Measurements from ENCODE around the gene TPCN1. TPM values are rescaled to one million over a fixed set of nuclear protein-coding genes. Genes with fewer than 3 reads are reported as not detected.

Gene TPCN1
- total and polyA plus RNA-seq, 2 of the 13 experiments (the other 11 are each of a cell fraction or from before 2014, with no cell fraction given), result 8.0 to 26.8 TPM

GRCh38 chr12:113230315-113231234, 9.3 kb downstream of the TPCN1 start (continued):
- TF ChIP-seq PLSCR1 (CRISPR knock-in tag; IDR thresholded peaks at IDR 0.05; ENCODE audit: borderline replicate concordance), result no peak
- TF ChIP-seq RXRA (CRISPR knock-in tag; IDR thresholded peaks at IDR 0.05), result peak; percentile 88
- peak; percentile 53; the same call in 1 of the 2 replicates for TF ChIP-seq ZNF441 (CRISPR knock-in tag; IDR thresholded peaks at IDR 0.05; ENCODE audit: borderline replicate concordance)
- TF ChIP-seq ZMAT3 (CRISPR knock-in tag; conservative IDR thresholded peaks at IDR 0.05), result peak; percentile 61; the same call in 1 of the 2 replicates
- TF ChIP-seq TARDBP (CRISPR knock-in tag; IDR thresholded peaks at IDR 0.05), result peak; percentile 65
- 0 out of 2 replicates have a peak, but pooled peaks have one; percentile 21 for TF ChIP-seq ZNF747 (CRISPR knock-in tag; IDR thresholded peaks at IDR 0.05; ENCODE audit: borderline replicate concordance)
- no peak for TF ChIP-seq ZXDC (CRISPR knock-in tag; IDR thresholded peaks at IDR 0.05)
- TF ChIP-seq FOXO4 (CRISPR knock-in tag; conservative IDR thresholded peaks at IDR 0.05), result no peak
- peak; percentile 55; the same call in 1 of the 2 replicates for TF ChIP-seq ZBTB38 (CRISPR knock-in tag; IDR thresholded peaks at IDR 0.05)
- TF ChIP-seq KDM3A (CRISPR knock-in tag; IDR thresholded peaks at IDR 0.05; ENCODE audit: low read depth), result no peak
- TF ChIP-seq THAP9 (CRISPR knock-in tag; IDR thresholded peaks at IDR 0.05; ENCODE audit: borderline replicate concordance), result no peak
- TF ChIP-seq DMAP1 (CRISPR knock-in tag; IDR thresholded peaks at IDR 0.05), result peak; percentile 42; the same call in 1 of the 2 replicates
- TF ChIP-seq ZSCAN30 (CRISPR knock-in tag; IDR thresholded peaks at IDR 0.05), result no peak
- TF ChIP-seq ZNF292 (CRISPR knock-in tag; IDR thresholded peaks at IDR 0.05; ENCODE audit: borderline replicate concordance, low read depth), result no peak; the same call in 1 of the 2 replicates
- TF ChIP-seq RFX5 (IDR thresholded peaks at IDR 0.05; ENCODE audit: low read depth, low read length), result no peak
- TF ChIP-seq SOX13 (IDR thresholded peaks at IDR 0.05), result no peak
- TF ChIP-seq SOX13 (CRISPR knock-in tag; conservative IDR thresholded peaks at IDR 0.05 in 1 of 2, IDR thresholded peaks at IDR 0.05 in 1 of 2), result peak in 1 of 2 experiments; percentile 58; a peak in 1 of 4 replicates
- 0 out of 2 replicates have a peak, but pooled peaks have one; percentile 18 for TF ChIP-seq ZNF205 (CRISPR knock-in tag; IDR thresholded peaks at IDR 0.05)
- no peak for TF ChIP-seq ZBTB43 (CRISPR knock-in tag; conservative IDR thresholded peaks at IDR 0.05)
- TF ChIP-seq ZSCAN9 (CRISPR knock-in tag; IDR thresholded peaks at IDR 0.05; ENCODE audit: borderline replicate concordance), result 0 out of 2 replicates have a peak, but pooled peaks have one; percentile 33
